ENCODE measurements around the gene ADAT2. TPM values are rescaled to one million over a fixed set of nuclear protein-coding genes. Genes with fewer than 3 reads are reported as not detected.

ADAT2 gene
- total and polyA plus RNA-seq, 2 of the 13 experiments (the other 11 are each of a cell fraction or from before 2014, with no cell fraction given): 10.5 to 18.3 TPM

- TF ChIP-seq ZNF280B (CRISPR knock-in tag; IDR thresholded peaks at IDR 0.05; ENCODE audit: borderline replicate concordance) (no peak), POLR2A (IDR thresholded peaks at IDR 0.05; ENCODE audit: insufficient read depth in 1 of 2, low read depth in 2 of 2, low read length in 2 of 2) (peak in 1 of 2 experiments; percentile 64; a peak in 2 of 4 replicates), NCOA5 (CRISPR knock-in tag; IDR thresholded peaks at IDR 0.05) (no peak), HMG20A (CRISPR knock-in tag; IDR thresholded peaks at IDR 0.05; ENCODE audit: borderline replicate concordance) (peak; percentile 70; the same call in 1 of the 2 replicates), ZNF576 (CRISPR knock-in tag; IDR thresholded peaks at IDR 0.05) (no peak), ZNF251 (CRISPR knock-in tag; IDR thresholded peaks at IDR 0.05) (no peak), CREB1 (IDR thresholded peaks at IDR 0.05) (peak; percentile 65), CREB1 (CRISPR knock-in tag; IDR thresholded peaks at IDR 0.05) (peak; percentile 75), MED1 (CRISPR knock-in tag; IDR thresholded peaks at IDR 0.05) (peak; percentile 53), ZFYVE20 (CRISPR knock-in tag; IDR thresholded peaks at IDR 0.05; ENCODE audit: borderline replicate concordance, low read depth) (no peak), ATF3 (CRISPR knock-in tag; IDR thresholded peaks at IDR 0.05) (peak; percentile 17; the same call in 1 of the 2 replicates), CEBPB (IDR thresholded peaks at IDR 0.05; ENCODE audit: borderline replicate concordance, low read depth, low read length) (no peak), TCF7 (IDR thresholded peaks at IDR 0.05; ENCODE audit: low read depth) (peak; percentile 51; the same call in 1 of the 2 replicates), ZSCAN9 (CRISPR knock-in tag; IDR thresholded peaks at IDR 0.05; ENCODE audit: borderline replicate concordance) (peak; percentile 43; the same call in 1 of the 2 replicates), KLF12 (CRISPR knock-in tag; IDR thresholded peaks at IDR 0.05; ENCODE audit: borderline replicate concordance) (0 out of 2 replicates have a peak, but pooled peaks have one; percentile 45), SOX5 (CRISPR knock-in tag; IDR thresholded peaks at IDR 0.05; ENCODE audit: borderline replicate concordance) (peak; percentile 87), ZNF501 (CRISPR knock-in tag; IDR thresholded peaks at IDR 0.05) (no peak), UBTF (CRISPR knock-in tag; IDR thresholded peaks at IDR 0.05) (no peak), ZNF225 (CRISPR knock-in tag; IDR thresholded peaks at IDR 0.05) (no peak), FOXA1 (IDR thresholded peaks at IDR 0.05) (peak; percentile 62; the same call in 1 of the 2 replicates), FOXA1 (CRISPR knock-in tag; IDR thresholded peaks at IDR 0.05) (peak; percentile 88), ZNF557 (CRISPR knock-in tag; IDR thresholded peaks at IDR 0.05) (0 out of 2 replicates have a peak, but pooled peaks have one; percentile 33), MAFG (CRISPR knock-in tag; IDR thresholded peaks at IDR 0.05) (no peak), STAT6 (CRISPR knock-in tag; IDR thresholded peaks at IDR 0.05; ENCODE audit: borderline replicate concordance) (0 out of 2 replicates have a peak, but pooled peaks have one; percentile 47), ZFP36 (IDR thresholded peaks at IDR 0.05; ENCODE audit: borderline replicate concordance, low read depth, low read length, partially characterized antibody) (no peak)
These were observed 53.8 kb downstream of the ADAT2 start (continued) for GRCh38 chr6:143396497-143397226.
